HG02938 (cell line): ENCODE measurements around the gene ANKRD44.
"Not testable (repeated sequence)": the region's sequence is repeated elsewhere in the genome, so short reads cannot be mapped to it uniquely, and the experiment has no call there.

Experiments
- ATAC-seq: cut with Tn5 transposase; IDR thresholded peaks from one replicate; pipeline ENCODE4 v1.9.1; 2021; ENCODE audit warnings: mild to moderate bottlenecking, moderate library complexity; ENCODE audit not compliant: unreplicated experiment

Gene ANKRD44

GRCh38 chr2:197054437-197054836 is 256.1 kb downstream of the ANKRD44 start:
- no peak for ATAC-seq

DNA sequence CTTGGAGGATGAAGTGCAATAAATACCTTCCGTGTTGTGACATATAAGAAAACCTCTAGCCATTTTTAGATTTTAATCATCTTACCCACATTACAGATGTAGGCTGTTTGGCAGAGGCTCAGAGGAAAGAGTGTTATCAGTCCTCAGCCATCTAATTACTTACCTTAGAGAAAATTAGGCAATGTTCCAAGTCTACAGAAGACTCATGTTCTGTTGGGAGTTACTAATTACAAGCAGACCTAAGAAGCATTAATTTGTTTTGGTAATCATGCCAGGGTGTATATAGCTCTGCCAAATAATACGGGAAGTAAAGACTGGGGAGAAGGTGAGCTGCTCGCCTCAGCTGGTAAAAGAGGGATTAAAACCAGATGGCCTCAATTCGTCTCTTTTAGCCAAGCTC is 258.2 kb downstream of the ANKRD44 start:
- no peak for ATAC-seq

- ATAC-seq, result no peak
These were observed 265.5 kb downstream of the ANKRD44 start for GRCh38 chr2:197045115-197045514.

DNA sequence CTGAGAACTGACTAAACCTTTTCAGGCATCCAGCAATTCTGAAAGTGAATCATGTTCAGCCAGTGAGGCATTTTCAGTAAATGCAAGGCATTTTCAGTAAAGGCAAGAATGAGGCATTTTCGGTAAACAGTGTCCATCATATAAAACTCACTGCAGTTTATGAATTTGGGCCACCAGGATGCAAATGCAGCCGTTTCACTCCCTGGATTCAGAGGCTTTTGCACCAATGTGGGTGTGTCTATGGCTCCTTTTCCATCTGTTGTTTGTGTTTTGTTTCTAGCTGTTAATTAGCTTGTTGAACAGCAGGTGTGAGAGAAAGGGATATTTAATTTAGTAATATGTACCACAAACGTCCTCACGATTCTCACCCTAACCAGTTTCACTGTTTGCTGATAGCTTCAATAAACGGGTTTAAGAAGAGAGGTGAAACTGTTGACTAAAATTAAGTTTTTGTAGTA is 267.8 kb downstream of the ANKRD44 start:
- peak; percentile 65 for ATAC-seq

DNA sequence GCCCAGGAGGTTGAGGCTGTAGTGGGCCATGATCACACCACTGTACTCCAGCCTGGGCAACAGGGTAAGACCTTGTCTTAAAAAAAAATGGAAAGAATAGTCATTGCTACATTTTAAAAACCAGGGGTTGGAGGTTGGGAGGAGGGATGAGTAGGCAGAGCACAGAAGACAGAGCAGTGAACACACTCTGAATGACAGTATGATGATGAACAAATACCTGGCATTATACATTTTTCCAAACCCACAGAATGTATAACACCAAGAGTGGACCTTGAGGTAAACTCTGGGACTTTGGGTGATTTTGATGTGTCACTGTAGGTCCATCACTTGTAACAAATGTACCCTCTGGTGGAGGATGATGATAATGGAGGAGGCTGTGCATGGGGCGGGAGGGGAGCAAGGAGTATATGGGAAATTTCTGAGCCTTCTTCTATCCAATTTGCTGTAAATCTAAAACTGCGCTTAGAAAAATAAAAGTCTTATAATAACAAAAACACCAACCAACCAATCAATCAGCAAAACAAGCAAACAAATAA is 272.6 kb downstream of the ANKRD44 start:
- no peak for ATAC-seq

DNA sequence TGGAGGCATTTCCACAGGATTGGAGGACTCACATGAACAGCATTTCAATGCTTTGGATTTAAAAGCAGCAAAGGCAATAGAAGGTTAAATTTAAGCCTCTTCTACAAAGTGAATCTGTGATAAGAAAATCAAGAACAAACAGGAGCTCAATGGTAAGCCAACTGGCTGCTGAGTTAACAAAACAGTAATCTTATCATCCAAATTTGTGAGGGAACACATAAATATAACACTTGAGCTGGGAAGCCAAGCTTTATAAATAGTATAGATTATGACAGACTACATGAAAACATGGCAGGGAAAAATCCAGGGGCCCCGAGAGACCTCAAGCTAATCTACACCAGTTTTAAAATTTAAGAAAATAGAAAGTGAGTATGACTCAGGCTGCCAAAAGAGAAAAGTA is 275.6 kb downstream of the ANKRD44 start:
- ATAC-seq, result no peak

- ATAC-seq, result no peak
These were observed 276.3 kb downstream of the ANKRD44 start for GRCh38 chr2:197034292-197034691.

DNA sequence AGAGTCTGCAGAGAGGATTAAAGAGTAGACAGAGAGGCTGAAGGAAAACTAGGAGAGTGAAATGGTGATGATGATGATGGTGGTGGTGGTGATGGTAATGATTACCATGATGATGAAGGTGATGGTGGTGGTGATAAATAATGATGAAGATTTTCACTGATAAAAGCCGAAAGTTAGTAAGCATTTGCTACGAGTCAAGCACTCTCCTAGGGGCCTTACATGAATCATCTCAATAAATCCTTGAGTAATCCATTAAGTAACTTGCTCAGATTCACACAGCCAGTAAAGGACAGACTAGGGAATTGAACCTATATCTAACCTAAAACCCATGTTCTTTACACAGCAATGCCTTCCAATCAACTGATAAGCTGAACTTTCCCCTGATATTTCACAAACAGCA is 277.4 kb downstream of the ANKRD44 start:
- no peak for ATAC-seq

DNA sequence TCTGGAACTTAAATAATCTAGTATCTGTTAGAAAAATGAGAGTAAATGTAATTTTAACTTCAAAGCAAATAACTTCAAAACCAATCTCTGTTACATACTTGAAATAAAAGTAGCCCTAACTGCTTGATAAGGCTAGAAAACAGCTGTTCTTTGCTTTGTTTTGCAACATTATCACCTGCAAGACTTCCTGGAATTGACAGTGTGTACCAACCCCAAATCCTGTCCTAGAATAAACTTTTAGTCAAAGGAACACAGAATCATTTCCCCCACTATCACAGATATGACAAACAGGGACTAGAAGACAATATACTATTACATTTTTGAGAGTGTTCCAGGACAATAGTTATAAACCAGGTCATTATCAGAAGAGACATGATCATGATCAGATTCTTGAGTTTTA is 278.8 kb downstream of the ANKRD44 start:
- no peak for ATAC-seq

DNA sequence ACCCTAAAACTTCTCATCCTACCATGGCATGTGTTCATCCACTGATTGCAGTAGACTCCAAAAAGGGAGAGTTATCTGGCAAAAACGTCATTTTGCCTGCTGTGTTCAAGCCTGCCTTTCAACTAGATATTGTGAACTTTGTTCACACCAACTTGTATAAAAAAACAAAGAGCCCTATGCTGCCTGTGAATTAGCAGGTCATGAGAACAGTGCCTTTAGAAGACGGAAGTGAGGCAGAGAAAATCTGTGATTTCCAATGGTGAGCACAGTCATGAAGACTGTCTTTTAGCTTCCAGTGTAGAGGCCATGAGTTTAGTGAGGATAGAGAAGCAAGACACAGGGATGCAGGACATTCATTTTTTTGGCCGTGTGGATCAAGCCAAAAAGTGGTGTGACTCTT is 280.5 kb downstream of the ANKRD44 start:
- no peak for ATAC-seq

DNA sequence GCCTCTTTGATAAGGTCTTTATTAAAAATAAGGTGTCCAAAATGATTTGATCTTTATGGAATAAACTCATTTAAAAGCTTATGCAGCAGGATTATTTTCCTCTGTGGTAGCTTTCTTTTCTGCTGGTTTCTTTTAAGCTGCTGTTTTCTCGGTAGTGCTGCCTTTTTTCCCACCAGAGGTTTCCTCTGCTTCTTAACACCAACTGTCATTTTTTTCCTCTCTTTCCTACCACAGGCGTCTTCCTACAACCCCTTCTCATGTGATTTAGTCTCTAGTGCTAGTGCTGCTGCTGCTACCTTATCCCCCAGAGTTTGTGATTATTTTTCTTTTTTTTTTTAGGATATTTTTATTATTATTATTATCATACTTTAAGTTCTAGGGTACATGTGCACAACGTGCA is 281.9 kb downstream of the ANKRD44 start:
- no peak for ATAC-seq

- ATAC-seq, result no peak
These were observed 282.4 kb downstream of the ANKRD44 start for GRCh38 chr2:197028230-197028629.

- no peak for ATAC-seq
These were observed 286.4 kb downstream of the ANKRD44 start for GRCh38 chr2:197024206-197024605.

DNA sequence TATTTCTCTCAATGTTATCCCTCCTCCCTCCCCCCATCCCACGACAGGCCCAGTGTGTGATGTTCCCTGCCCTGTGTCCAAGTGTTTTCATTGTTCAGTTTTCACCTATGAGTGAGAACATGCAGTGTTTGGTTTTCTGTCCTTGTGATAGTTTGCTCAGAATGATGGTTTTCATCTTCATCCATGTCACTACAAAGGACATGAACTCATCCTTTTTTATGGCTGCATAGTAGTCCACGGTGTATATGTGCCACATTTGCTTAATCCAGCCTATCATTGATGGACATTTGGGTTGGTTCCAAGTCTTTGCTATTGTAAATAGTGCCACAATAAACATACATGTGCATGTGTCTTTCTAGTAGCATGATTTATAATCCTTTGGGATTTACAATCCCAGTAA is 289.7 kb downstream of the ANKRD44 start:
- ATAC-seq, result not testable (repeated sequence)

DNA sequence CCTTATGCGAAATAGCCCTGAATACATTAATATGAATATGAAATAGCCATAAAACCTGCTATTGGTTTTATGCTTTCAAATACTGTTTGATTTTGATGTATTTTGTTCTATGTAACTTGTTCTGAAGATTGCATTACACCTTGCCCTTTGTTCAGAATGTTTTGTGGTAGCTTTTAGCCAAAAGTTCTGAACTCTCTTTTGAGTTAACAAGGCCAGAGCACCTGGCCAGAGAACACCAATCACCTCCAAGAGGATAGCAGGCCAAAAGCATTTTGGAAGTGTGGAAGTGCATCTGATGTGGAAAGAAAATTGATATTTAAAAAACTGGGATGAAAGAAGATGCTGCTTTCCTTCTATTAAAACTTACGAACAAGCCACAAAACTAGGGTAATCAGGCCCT is 297.5 kb downstream of the ANKRD44 start:
- no peak for ATAC-seq

DNA sequence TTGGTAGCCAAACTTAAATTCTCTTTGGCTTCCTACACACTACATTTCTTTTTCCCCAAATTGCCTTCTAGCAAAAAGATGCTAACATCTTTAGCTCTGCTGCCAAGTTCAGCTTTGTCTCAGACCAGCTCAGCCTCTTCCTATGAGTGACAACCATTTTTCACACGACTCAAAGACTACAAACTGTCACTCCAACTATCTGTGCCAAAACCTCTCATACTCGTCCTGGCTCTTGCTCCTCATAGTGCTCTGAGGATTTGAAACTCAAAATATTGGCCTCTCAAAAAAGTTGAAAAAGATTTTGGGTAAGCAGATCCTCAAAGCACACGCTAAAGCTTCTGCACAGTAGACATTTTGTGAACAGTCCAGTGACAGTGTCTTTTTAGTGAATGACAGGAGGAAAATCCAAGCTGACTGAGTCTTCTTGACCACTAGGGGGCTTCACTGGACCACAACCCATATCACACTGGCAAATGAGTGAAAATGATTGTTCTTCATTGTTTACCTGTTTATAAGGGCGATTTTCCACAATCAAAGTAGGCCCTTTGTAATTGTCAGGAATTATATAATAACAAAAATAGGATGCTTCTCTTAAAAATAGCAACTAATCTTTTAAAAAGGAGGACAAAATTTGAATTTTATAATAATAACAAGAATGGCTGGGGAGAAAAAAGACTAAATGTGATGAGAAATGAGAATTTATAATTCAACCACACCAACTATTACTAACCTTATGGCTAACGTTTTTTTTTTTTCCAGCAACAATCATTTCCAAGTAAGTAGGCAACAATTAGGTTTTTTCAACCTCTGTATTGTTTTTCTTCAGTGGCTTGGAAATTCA is 298.6 kb downstream of the ANKRD44 start:
- ATAC-seq, result peak; percentile 78

DNA sequence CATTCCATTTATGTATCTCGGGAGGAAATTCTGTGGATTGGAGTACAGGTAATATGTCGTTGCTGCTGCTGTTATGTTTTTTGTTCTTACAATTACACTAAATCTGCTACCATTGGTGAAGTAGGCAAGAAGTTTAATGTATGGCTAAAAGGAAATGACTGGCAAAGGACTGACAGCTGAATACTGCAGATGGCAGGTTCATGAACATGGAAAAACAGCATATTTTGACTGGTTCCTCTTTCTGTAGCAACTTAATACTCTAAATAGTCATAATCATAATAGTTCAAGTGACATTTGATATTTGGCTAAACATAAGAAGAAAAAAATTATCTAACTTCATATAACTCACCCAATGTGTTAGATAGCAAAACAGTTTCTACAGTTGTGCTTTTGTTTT is 299.6 kb downstream of the ANKRD44 start:
- no peak for ATAC-seq

- no peak for ATAC-seq
These were observed 300.2 kb downstream of the ANKRD44 start for GRCh38 chr2:197010200-197011020.

DNA sequence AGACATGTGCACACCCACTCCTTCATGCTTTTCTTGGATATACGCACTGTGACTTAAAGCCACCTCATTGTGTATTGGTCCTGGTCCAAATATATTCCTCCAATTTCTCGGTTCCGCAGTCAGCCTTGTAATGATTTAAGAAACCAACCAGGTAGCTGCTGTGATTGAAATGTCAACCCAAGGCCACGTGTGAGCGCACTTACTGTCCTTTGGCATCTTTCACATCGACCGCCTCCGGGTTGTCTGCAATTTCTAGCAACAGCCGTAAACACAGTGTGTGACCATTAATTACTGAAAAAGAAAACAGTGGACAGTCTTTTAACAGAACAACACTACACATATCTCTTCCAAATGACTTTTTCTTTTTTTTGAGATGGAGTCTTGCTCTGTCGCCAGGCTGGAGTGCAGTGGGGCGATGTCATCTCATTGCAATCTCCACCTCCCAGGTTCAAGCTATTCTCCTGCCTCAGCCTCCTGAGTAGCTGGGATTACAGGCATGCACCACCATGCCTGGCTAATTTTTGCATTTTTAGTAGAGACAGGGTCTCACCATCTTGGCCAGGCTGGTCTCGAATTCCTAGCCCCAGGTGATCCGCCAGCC is 301.7 kb downstream of the ANKRD44 start:
- not testable (repeated sequence) for ATAC-seq

DNA sequence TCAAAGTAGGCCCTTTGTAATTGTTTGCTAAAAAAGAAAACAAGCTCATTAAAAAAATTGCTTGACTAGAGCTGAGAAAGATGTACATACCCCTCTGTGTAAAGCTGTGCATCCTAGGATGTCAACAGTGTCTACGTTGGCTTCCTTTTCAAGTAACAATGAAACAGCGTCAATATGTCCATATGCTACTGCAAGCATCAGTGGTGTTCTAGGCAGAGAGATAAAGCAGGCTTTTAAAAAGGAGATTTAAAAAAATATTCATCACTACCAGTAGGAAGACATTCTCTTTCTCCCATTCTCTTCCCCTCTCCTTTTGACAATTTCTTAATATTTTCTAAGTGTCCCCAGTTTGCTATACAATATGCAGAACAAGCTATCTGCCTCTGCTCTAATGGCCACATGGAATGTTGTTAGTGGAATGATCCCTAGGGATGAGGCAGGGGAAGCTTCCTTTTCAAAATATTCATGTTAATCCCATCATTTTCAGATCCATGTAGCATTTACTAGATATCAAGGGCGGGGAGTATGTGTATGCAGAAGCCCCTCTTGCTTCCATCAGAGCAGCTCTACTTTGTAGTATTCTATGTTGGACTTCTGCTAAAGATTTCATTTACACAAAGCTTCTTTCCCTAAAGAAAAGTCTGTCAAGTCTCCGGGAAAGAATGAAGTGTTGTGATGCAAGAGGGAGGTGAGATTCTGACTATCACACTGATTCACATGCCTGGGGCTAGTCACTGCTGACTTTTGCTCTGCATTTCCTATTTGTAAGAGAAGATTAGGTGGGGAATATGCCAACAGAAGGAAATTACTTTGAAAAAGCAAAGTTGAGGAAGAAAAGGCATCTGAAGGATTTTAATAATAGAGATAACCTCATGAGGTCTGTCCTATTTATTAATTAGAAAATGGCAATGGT is 302.6 kb downstream of the ANKRD44 start:
- no peak for ATAC-seq
